HG03469 (cell line): ENCODE results near the gene AGMAT.
A peak's percentile ranks its signal among the peaks of the same experiment; 100 is the strongest.

ENCODE experiments used
- ATAC-seq: cut with Tn5 transposase; IDR thresholded peaks from one replicate; pipeline ENCODE4 v1.9.1; 2021; ENCODE audit warnings: mild to moderate bottlenecking, moderate library complexity, moderate number of reproducible peaks; ENCODE audit not compliant: unreplicated experiment

The AGMAT gene

GRCh38 chr1:15524283-15525049 lies 60.4 kb downstream of the AGMAT start:
- peak; percentile 21 for ATAC-seq

- peak; percentile 7 for ATAC-seq
Measured at GRCh38 chr1:15524021-15524282, 60.9 kb downstream of the AGMAT start, which contains the start of gene CASP9. Gene CASP9 (minus strand): TSS chr1:15524215. CDS start chr1:15524200, 15 bp downstream.

GRCh38 chr1:15523104-15524020 lies 61.5 kb downstream of the AGMAT start:
- no peak for ATAC-seq

GRCh38 chr1:15522551-15522950 lies 62.3 kb downstream of the AGMAT start:
- ATAC-seq: no peak
